Suprapubic skin (tissue), 4 donors: ENCODE data around the gene BDKRB1. TPM values are rescaled to one million over a fixed set of nuclear protein-coding genes. Genes with fewer than 3 reads are reported as not detected.
A peak's percentile ranks its signal among the peaks of the same experiment; 100 is the strongest.

Experiments used
- DNase-seq, 2 donors: peaks; one replicate each; pipeline ENCODE4 v3.0.0-alpha.2; 2019; ENCODE audit warnings: low spot score in 2 of 2
- H3K27ac ChIP-seq: fragments of 200-600 bp; sonication (generic); one replicate; pipeline ENCODE4 v1.5.1; 2019
- H3K27me3 ChIP-seq: fragments of 200-600 bp; sonication (generic); one replicate; pipeline ENCODE4 v1.5.1; 2019
- H3K36me3 ChIP-seq: fragments of 200-600 bp; sonication (generic); one replicate; pipeline ENCODE4 v1.5.1; 2019
- H3K4me1 ChIP-seq: fragments of 200-600 bp; sonication (generic); one replicate; pipeline ENCODE4 v1.5.1; 2019
- H3K4me3 ChIP-seq: fragments of 200-600 bp; sonication (generic); one replicate; pipeline ENCODE4 v1.5.1; 2019; ENCODE audit warnings: mild to moderate bottlenecking
- H3K9me3 ChIP-seq: fragments of 200-600 bp; sonication (generic); one replicate; pipeline ENCODE4 v1.5.1; 2019
- EP300 ChIP-seq: sonication (generic); formaldehyde crosslinking; IDR thresholded peaks from one replicate; pipeline ENCODE4 v1.6.1; 2017; ENCODE audit warnings: antibody characterized with exemption
- POLR2A ChIP-seq, 2 donors: fragments of 450-650 bp; IDR thresholded peaks; one replicate each; pipeline ENCODE4 v1.6.1; 2017; ENCODE audit warnings: antibody characterized with exemption in 2 of 2, mild to moderate bottlenecking in 2 of 2, moderate library complexity in 2 of 2
- POLR2AphosphoS5 ChIP-seq, 3 donors: sonication (generic); formaldehyde crosslinking; IDR thresholded peaks; one replicate each; pipeline ENCODE4 v1.6.1; 2017; ENCODE audit warnings: antibody characterized with exemption in 3 of 3
- WGBS: methylation state at CpG from one replicate; pipeline ENCODE4 v1.1.5; 2018; 5-methylcytosine and 5-hydroxymethylcytosine counted together
- total RNA-seq, 4 donors: library from RNA; depleted of rRNA; stranded (reverse); fragments of >200 nt; gene quantifications; one replicate each; pipeline ENCODE4 v1.1.0, GENCODE V29; 2016
- TF ChIP-seq, protein P1 (sequence below), 2 donors: fragments of 200-600 bp in 1 of 2; fragments of 450-650 bp in 1 of 2; sonication (generic) in 1 of 2; IDR thresholded peaks; one replicate each; pipeline ENCODE4 v1.5.1; 2016 to 2019; ENCODE audit warnings: antibody characterized with exemption in 2 of 2, mild to moderate bottlenecking in 1 of 2, moderate library complexity in 1 of 2

Gene BDKRB1
- total RNA-seq, 4 donors from 2014 or later = 2.6 to 6.5 (median 4.1) TPM

DNA sequence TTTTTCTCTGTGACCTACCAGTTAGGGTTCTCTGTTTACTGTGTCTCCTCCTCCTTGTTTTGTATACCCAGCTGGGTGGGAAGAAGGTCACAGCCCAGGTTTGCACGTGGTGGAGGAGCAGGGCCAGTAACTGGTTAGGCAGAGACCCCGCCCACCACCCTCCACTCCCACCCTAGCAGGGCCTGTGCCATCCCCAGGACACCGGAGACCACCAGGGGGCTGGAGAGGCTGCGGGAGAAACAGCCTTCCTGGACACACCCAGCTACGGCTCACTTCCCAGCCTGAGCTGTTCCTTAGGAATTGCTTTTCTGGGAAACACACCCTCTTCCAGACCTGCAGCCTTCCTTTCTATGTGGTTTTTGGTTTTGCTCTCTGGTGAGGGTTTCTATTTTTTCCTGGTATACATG, 30.3 kb upstream of the BDKRB1 start:
- 8% methylated on average over 5 of the region's 5 CpGs for WGBS
- H3K4me1 ChIP-seq = peaks cover 25% of the 10 kb centered on the region
- no peaks in the 10 kb centered on the region for H3K27me3 ChIP-seq
- DNase-seq = peak in 1 of 2 donors; percentile 84
- peak overlapping the region; percentile 75 for H3K27ac ChIP-seq
- no peaks in the 10 kb centered on the region for H3K9me3 ChIP-seq
- TF ChIP-seq EP300 (no peak), POLR2A (IDR thresholded peaks at IDR 0.05) (no peak), POLR2AphosphoS5 (IDR thresholded peaks at IDR 0.05) (no peak)
- TF ChIP-seq, protein P1, sequence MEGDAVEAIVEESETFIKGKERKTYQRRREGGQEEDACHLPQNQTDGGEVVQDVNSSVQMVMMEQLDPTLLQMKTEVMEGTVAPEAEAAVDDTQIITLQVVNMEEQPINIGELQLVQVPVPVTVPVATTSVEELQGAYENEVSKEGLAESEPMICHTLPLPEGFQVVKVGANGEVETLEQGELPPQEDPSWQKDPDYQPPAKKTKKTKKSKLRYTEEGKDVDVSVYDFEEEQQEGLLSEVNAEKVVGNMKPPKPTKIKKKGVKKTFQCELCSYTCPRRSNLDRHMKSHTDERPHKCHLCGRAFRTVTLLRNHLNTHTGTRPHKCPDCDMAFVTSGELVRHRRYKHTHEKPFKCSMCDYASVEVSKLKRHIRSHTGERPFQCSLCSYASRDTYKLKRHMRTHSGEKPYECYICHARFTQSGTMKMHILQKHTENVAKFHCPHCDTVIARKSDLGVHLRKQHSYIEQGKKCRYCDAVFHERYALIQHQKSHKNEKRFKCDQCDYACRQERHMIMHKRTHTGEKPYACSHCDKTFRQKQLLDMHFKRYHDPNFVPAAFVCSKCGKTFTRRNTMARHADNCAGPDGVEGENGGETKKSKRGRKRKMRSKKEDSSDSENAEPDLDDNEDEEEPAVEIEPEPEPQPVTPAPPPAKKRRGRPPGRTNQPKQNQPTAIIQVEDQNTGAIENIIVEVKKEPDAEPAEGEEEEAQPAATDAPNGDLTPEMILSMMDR (IDR thresholded peaks at IDR 0.05) = peak in 1 of 2 donors; percentile 18
- H3K36me3 ChIP-seq = no peaks in the 10 kb centered on the region
- H3K4me3 ChIP-seq = no peak overlapping the region

DNA sequence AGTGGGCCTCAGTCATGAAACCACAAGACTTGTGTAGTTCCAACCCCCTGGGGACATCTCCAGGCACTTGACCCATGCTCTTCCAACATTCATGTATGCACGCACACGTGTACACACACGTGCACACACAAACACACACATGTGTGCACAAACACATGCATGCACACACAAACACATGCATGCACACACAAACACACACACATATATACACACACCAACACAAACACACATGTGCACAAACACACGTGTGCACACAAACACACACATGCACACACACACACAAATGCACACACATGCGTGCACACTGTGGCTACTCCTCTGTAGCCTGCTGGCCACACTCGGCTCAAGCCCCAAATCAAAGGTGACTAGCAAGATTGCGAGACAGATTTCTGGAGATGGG, 28.6 kb upstream of the BDKRB1 start:
- no peaks in the 10 kb centered on the region for H3K27me3 ChIP-seq
- no peaks in the 10 kb centered on the region for H3K9me3 ChIP-seq
- H3K4me3 ChIP-seq = no peak overlapping the region
- H3K4me1 ChIP-seq = peaks cover 25% of the 10 kb centered on the region
- TF ChIP-seq POLR2AphosphoS5 (IDR thresholded peaks at IDR 0.05) = no peak
- TF ChIP-seq, protein P1 (IDR thresholded peaks at IDR 0.05) = no peak
- TF ChIP-seq POLR2A (IDR thresholded peaks at IDR 0.05) = no peak
- no peak for TF ChIP-seq EP300
- 92% methylated on average over 7 of the region's 7 CpGs for WGBS
- DNase-seq = no peak
- H3K27ac ChIP-seq = no peak overlapping the region
- H3K36me3 ChIP-seq = no peaks in the 10 kb centered on the region

DNA sequence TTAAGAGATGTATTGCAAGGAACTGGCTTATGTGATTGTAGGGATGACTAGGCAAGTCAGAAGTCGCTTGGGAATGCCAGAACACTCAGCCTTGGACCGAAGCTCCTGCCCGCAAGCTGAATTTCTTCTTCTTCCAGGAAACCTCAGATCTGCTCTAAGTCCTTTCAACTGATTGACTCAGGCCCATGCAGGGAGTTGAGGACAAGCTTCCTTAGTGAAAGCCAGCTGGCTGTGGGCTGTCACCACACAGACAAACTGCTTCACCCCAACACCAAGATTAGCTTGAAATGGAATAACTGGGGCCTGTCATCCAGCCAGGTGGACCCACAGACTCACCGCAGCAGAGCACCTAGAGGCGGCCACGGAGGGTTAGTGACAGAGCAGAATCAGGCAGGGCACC, 26.7 kb upstream of the BDKRB1 start:
- Histone ChIP-seq H3K36me3 (no peaks in the 10 kb centered on the region), H3K4me3 (no peak overlapping the region), H3K9me3 (no peaks in the 10 kb centered on the region), H3K27ac (no peak overlapping the region), H3K4me1 (peaks cover 20% of the 10 kb centered on the region), H3K27me3 (no peaks in the 10 kb centered on the region)
- WGBS = 79% methylated on average over 6 of the region's 6 CpGs
- DNase-seq = no peak
- TF ChIP-seq POLR2AphosphoS5 (IDR thresholded peaks at IDR 0.05) (no peak), POLR2A (IDR thresholded peaks at IDR 0.05) (no peak), EP300 (no peak)
- TF ChIP-seq, protein P1 (IDR thresholded peaks at IDR 0.05) = no peak

DNA sequence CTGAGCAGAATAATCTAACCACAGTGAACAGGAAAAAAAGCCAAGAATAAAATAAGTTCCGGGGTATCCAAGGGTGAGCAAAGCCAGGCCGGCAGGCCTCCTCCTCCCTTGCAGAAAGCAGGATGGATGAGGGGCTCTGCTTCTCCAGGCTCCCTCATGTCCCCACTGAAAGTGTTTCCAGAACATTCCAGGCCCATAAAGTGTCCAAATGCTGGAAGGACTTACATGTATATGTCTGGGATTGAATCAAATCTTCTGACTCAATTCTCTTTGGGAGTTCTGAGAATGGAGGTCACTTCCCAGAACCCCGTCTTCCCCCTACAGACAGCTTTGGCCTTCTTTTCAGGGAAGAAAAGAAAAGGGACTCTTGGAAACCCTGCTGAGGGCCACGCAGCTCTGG, 25.0 kb upstream of the BDKRB1 start:
- no peak for TF ChIP-seq EP300
- TF ChIP-seq POLR2A (IDR thresholded peaks at IDR 0.05) = no peak
- no peak for TF ChIP-seq POLR2AphosphoS5 (IDR thresholded peaks at IDR 0.05)
- TF ChIP-seq, protein P1 (IDR thresholded peaks at IDR 0.05) = no peak
- 80% methylated on average over 4 of the region's 4 CpGs for WGBS
- DNase-seq = no peak
- no peaks in the 10 kb centered on the region for H3K9me3 ChIP-seq
- H3K36me3 ChIP-seq = no peaks in the 10 kb centered on the region
- peaks cover 2% of the 10 kb centered on the region for H3K4me1 ChIP-seq
- H3K27ac ChIP-seq = no peak overlapping the region
- no peak overlapping the region for H3K4me3 ChIP-seq
- H3K27me3 ChIP-seq = no peaks in the 10 kb centered on the region

GRCh38 chr14:96231526-96232130, 24.4 kb upstream of the BDKRB1 start:
- no peak for TF ChIP-seq POLR2A (IDR thresholded peaks at IDR 0.05)
- TF ChIP-seq POLR2AphosphoS5 (IDR thresholded peaks at IDR 0.05) = no peak
- no peak for TF ChIP-seq EP300
- TF ChIP-seq, protein P1 (IDR thresholded peaks at IDR 0.05) = no peak
- no peak overlapping the region for H3K27ac ChIP-seq
- DNase-seq = no peak
- H3K4me3 ChIP-seq = no peak overlapping the region
- H3K9me3 ChIP-seq = no peaks in the 10 kb centered on the region
- H3K27me3 ChIP-seq = no peaks in the 10 kb centered on the region
- no peaks in the 10 kb centered on the region for H3K4me1 ChIP-seq
- H3K36me3 ChIP-seq = no peaks in the 10 kb centered on the region
- 83% methylated on average over 12 of the region's 12 CpGs for WGBS
